COR-L47 (cell line): ENCODE results near the gene GGTLC2.
"Not testable (repeated sequence)": the region's sequence is repeated elsewhere in the genome, so short reads cannot be mapped to it uniquely, and the experiment has no call there.

ENCODE experiments used
- DNase-seq: peaks from one replicate; lab custom pipeline; 2025; lab: John Stamatoyannopoulos, UW

The GGTLC2 gene

DNA sequence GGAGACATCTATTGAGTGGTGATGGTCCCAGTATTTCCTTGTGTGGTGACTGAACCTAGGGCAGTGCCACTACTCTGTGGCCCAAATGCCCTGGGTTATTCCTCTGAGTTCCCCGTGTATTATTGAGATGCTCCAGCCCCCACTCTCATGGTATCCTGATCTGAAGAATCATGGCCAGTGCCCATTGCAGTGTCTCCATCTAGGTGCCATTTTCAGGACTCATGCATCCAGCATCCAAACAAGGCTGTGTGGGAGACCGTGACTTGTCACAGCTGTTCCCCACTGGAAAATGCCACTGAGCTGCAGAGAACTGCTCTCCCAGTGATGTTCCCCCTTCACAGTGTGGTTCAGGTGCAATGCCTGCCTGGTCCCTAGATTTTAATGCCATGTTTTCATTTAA lies 24.7 kb downstream of the GGTLC2 start:
- DNase-seq = no peak

- no peak for DNase-seq
Observed at GRCh38 chr22:22670076-22670795, 25.8 kb downstream of the GGTLC2 start.

DNA sequence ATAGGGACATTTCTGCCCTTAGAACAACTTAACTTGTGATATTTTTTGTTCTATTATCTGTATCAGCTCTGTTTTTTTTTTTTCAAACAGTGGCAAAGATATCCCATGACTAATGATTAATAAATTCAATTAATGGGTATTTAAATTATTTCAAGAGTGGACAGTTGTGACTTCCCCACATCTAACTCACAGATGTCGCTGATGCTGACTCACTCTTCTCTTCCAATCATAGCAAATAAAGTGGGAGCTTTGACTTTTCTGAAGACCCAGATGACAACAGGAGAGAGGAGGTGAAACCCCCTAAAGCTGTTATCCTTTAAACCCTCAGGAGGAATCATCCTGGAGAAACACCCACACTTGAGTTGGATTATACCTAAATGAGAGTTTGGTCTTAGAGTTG lies 27.1 kb downstream of the GGTLC2 start:
- no peak for DNase-seq

GRCh38 chr22:22673099-22673498 lies 28.7 kb downstream of the GGTLC2 start:
- DNase-seq = no peak

DNA sequence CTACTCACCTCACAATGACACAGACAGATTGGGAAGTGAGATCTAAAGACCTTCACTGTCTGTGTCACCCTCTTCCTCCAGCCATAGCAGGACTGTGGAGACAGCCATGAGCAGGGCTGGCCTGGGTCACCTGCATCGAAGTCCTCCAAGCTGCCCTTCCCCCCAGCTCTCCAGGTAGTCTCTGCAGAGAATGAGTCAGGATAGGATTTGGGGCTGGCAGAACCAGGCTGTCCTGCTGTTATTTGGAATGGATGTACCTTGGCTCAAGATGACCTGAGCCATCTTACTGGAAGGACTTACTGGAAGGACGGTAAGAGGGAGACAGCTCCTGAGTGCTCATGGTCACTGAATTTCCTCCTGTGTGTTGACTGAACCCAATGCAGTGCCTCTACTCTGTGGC lies 29.2 kb downstream of the GGTLC2 start:
- DNase-seq = no peak

- DNase-seq = no peak
Observed at GRCh38 chr22:22674467-22674866, 30.1 kb downstream of the GGTLC2 start.

DNA sequence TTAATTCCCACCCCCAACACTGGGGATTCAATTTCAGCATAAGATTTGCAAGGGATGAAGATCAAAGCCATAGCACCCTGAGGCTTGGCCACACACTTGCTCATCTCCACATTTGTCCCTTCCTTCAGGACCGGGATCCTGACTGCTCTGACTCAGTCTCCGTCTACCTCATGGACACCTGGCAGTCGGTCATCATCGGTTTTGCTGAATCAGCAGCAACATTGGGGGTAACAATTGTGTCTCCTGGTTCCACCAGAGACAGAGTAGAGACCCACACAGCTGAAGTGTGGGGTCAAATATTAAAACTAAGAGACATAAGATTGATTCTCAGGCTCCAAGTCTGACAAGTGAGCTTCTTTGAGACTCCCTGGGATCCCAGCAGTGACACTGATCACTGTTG lies 34.6 kb downstream of the GGTLC2 start:
- DNase-seq = no peak

- no peak for DNase-seq
Observed at GRCh38 chr22:22680396-22680795, 36.0 kb downstream of the GGTLC2 start.

DNA sequence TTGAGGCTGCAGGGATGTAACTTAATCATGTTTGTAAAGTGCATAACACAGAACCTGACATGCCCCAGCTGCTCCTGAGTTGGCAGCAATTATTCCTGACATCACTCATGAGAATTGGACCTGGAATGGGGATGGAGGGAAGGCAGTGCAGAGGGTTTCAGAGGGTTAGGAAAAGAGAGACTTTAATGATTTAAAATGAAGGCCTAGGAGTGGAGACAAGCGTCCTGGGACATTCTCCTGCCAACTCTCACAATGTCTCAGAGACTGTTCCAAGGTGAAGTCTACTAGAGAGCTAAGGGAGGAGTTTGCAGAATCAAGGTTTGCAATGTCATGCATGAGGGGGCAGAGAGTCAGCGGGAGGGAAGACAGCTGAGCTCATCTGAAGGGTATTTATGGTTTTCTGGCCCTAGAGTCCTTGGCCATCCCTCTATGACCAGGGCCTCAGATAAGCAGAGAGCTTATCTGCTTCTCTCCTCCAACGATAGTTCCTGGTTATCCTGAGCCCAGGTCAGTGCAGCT lies 36.9 kb downstream of the GGTLC2 start:
- no peak for DNase-seq

DNA sequence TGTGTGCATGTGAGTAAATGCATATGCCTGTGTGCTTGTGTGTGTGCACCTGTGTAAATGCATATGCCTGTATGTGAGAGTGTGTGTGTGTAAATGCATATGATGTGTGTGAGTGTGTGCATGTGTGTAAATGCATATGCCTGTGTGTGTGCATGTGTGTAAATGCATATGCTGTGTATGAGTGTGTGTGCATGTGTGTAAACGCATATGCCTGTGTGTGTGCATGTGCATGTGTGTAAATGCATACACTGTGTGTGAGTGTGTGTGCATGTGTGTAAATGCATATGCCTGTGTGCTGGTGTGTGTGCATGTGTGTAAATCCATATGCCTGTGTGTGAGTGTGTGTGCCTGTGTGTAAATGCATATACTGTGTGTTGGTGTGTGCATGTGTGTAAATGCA lies 37.8 kb downstream of the GGTLC2 start:
- no peak for DNase-seq

DNA sequence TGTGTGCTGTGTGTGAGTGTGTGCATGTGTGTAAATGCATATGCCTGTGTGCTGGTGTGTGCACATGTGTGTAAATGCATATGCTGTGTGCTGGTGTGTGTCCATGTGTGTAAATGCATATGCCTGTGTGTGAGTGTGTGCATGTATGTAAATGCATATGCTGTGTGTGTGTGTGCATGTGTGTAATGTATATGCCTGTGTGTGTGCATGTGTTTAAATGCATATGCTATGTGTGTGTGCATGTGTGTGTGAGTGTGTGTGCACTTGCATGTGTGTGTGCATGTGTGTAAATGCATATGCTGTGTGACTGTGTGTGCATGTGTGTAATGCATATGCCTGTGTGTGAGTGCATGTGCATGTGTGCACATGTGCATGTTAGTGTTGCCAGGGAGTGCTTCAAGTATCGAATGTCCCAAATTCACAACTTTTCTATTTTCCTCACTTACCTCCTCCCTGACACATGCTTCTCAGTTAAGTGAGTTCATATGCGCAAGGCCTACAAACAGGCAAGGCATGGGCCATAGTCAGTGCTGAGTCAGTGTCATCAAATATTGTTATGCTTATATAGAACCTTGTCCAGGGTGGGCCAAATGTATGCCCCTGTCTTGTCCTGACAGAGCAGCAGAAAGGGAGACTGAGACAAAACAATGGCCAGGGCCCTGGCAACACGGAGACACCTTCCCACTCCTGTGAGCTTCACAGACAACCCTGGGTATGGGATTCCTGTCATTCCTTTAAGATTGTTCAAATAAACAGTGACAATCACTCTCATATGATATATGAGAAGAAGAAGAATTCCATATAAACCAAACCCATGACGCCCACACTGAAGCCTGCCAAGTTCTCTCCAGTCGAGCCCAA lies 38.6 kb downstream of the GGTLC2 start:
- no peak for DNase-seq

DNA sequence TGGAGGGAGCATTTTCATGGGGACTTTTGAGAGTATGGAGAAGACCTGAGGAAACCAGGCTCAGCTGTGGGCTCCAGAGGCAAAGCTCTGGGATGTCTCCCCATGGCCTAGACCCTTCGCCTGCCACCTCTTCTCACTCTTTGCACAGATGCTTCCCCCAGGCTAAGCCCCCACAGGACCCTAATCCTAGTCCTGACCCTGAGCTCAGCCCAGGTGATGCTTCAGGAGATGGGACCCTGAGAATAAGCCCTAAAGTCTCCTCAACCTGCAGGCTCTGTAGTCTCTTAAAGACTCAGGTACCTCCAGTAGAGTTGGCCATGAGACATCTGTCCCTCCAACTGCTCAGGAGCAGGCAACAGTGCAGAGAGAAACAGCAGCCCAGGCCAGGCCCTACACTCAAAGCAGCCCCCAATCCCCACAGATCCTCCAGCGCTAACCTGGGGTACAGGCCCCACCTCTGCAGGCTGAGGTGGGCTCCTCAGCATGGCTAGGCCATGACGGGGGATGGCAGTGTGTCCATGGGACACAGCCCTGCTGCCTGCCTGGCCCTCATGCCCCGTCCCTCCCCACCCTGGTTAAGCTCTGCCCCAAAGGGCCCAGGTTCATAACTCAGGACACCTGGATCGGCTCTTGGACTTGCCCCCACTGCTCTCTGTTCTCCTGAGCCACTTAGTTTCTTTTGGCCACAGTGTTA lies 39.4 kb downstream of the GGTLC2 start:
- no peak for DNase-seq

DNA sequence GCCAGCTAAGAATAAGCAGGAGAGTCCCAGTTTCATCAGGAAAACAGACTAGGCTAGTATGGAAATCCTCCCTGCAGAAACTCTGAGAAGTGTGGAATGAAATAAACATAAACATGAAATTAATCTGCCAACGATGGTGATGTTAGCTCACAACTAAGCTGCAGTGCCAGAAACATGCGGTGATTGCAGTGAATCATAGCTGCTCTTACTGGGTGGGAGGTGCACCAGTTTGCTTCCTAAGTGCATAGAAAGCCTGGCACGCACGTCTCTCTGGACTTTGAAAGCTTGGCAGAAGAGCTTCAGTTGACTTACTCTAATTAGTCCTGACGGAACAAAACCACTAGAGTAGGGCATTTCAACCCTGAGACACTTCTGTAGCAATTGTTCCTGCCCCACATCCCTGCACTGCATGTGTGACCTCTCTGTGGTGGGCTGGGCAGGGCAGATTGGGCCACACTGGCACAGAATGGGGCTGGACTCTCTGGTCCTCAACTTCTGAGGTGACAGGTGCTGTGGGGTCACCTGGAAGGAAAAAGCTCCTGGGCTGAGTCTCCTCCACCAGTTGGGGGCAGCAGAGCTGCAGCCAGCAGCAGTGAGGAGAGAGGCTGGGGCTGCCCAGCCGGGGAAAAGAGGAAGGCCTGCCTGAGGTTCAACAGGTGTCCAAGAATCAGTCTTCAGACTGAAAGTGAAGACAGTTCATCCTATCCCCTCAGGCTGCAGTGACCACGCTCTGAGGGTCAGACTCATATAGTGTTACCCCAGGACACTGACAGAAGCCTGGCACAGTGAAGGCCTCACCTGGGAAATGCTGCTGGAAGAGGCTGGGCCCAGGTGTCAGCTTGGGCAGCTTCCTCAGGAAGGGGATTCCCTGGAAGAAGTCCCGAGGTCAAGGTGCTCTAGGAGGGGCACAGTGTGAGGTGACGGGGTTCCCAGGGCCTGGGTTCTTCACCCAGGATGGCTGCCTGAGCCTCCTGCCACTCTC lies 40.5 kb downstream of the GGTLC2 start:
- no peak for DNase-seq

GRCh38 chr22:22685586-22685985 lies 41.2 kb downstream of the GGTLC2 start:
- DNase-seq = no peak

- DNase-seq = not testable (repeated sequence)
Observed at GRCh38 chr22:22686202-22687115, 42.0 kb downstream of the GGTLC2 start.

DNA sequence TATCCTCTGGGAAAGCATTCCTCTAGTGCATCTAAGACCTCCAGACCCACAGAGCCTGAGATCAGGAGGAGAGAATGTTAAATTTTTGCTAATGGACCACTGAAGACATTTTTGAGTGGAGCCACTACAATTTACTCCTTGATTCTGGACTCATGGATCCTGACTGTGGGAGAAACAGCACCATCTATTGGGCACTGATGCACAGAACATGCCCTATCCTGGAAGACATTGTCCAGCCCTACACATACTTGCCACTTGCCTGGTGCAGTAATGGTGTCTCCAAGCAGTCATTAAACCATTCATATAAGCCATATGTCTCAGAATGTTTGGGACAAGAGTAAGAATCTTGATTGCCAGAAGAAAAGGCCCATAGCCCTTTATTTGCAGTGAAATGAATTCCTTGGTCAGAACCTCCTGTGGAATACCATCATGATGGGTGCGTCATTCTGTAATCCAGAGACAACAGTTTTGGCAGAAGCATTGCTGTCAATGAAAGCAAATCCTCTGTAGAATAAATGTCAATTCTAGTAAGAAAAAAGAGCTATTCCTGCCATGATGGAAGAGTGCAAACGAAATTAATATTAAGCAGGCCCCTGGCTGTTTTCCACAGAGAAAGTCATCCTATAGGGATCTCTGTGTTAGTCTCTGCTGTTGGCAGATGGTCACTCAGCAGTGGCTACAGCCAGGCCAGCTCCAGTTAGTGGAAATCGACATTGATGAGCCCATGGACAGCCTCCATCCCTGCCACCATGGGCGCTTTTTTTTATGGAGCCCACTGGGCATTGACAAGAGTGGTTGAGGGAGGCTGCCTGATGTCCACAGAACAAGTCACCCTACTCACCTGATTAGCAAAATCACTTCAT lies 43.5 kb downstream of the GGTLC2 start:
- no peak for DNase-seq

DNA sequence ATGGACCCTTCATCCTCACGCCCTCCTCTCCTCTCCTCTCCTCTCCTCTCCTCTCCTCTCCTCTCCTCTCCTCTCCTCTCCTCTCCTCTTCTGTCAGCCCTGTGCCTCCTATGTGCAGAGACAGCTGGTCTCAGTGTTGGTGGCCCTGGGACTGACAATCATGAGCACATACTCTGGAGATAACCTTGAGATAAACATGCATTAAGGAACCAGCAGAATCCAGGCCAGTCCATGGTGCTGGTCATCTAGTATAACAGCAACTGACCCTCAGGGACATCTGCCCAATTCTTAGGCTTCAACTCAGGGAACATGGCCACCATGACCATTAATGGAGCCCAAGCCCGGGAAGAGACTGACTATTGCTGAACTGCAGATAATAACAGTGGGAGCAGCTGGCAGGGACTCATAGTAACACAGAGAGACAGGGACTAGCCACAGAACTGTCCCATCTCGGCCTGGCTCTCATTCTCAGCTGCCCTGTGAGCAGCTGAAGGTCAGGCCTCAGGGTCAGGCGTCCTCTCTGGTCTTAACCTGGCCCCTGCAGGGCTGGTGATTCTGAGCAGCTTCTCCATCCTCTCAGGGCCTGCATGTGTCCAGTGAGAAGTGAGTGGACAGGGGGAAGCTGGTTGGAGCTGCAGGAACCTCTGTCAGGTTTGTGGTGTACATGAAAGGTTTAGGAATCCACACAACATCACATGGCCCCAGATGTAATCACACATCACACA lies 45.4 kb downstream of the GGTLC2 start:
- DNase-seq = no peak

GRCh38 chr22:22691055-22691454 lies 46.6 kb downstream of the GGTLC2 start:
- no peak for DNase-seq
